ENCODE data around the gene ALG14.
"Not testable (repeated sequence)": the region's sequence is repeated elsewhere in the genome, so short reads cannot be mapped to it uniquely, and the experiment has no call there.

ALG14 gene

DNA sequence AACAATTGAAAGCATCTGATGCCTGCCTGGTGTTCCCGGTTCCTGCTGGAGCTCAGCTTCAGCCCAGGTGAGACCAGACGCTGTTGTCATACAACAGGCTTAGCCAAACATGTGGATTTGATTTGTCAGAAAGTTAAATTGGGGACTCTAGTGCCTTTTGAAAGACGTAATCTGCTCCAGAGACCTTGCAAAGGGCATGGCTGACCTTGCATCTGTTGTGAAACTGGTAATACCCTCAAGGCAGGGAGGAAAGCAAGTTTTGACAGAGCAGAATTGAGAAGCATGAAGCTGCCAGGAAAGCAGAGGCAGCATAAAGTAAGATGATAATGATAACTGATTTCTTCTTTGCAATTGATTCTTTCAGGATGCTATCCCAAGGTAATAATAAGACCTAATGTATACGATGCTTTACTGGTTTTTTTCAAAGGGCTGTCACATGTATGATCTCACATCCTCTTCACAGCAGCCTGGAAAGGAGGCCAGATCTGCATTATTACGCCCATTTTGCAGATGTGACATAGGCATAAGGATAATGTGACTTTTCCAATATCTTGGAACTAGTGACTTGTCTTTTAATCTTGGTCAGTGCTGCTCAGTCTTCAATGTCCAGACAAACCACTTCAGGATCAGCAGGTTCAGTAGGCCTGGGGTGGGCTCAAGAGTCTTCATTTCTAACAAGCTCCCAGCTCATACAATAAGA is 121.1 kb downstream of the ALG14 start:
- DNase-seq: no peak

DNA sequence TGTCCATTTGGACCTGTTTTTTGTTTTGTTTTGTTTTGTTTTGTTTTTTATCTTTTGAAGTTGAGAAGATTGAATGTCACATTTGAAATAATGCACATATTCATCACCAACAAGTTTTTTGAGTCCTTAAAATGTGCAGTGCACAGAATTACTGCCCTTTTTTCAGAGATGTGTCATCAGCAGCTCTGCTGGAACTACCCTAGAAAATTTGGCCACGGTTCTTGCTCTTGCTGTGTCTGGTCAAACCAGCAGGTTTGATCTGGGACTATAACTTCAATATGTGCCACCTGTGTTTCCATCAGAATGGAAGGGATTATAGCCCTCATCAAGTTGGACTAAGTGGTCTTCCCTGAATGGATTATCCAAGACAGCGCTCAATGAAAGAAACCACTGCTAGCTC is 121.7 kb downstream of the ALG14 start:
- DNase-seq: no peak

DNA sequence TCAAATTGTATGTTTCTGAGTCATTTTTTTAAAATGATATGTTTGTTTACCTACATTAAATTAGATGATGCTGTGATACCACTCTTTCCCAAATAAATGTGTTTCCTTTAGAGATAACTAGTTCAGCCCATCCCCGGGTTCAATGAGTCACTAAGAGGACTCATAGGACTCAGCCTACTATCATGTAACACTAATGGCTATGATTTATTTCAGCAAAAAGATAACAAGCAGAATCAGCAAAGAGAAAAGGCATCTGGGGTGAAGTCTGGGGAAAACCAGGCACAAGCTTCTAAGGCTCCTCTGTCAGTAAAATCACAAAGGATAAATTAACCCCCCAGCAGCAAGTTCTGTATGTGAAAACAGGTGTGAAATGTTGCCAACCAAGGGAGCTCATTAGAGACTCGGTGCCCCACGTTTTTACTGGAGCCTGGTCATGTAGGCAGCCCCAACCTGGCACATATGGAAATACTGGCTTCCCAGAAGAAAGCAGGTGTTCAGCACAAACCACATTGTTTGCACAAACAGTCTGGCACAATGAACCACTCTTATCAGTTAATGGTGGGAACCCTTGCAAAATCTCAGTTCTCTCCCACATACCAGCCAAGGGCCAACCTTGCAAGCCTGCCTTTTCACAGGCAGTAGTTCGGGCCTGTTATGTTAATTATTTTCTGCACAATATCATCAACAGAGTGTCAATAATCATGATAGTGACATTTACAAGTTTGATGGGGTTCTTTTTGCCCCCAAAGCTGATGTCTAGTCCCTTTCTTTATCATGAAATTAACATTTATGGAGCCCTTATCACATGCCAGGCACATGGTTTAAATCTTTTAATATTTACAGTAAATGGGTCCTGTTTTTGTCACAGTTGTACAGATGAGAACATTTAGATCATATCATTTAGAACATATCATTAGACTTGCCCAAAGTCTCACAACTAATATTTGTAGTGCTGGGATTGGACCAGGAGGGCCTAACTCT is 122.8 kb downstream of the ALG14 start:
- peak; percentile 73 for DNase-seq

DNA sequence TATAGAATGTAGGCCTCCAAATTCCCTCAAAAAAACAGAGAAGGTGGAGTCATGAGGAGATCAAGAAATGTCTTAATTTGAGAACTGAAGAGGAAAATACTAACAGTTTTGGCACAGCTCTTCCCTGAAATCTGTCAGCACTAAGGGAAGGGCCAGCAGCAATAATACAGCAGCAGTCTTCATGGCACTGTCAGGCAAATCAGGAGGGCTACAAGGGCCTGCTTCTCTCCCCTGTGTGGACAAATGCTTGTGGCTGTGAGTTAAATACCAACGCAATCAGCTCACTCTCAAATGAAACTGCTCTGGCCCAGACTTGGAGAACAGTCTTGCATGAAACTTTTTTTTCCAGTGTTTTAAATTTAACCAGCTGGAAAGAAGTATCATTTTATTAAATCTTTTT is 125.3 kb downstream of the ALG14 start:
- DNase-seq: no peak

DNA sequence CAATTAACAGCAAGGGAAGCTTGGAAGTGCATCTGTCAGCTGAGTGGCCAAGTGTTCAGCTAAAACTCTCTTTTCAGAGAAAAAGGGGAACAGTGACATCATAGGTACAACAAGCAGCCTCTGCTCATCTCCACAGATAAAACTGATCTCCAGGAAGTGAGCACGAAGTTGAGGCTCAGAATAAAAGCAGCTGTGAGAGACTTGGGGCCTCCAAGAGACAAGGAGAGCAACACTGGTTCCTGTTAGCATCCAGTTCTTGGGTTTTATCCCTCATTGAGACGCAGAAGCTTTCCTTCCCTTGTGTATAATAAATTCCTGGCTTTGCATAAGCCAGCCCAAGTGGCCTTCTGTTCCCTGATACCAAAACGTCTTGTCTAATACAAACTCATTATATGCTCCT is 125.9 kb downstream of the ALG14 start:
- DNase-seq: no peak

DNA sequence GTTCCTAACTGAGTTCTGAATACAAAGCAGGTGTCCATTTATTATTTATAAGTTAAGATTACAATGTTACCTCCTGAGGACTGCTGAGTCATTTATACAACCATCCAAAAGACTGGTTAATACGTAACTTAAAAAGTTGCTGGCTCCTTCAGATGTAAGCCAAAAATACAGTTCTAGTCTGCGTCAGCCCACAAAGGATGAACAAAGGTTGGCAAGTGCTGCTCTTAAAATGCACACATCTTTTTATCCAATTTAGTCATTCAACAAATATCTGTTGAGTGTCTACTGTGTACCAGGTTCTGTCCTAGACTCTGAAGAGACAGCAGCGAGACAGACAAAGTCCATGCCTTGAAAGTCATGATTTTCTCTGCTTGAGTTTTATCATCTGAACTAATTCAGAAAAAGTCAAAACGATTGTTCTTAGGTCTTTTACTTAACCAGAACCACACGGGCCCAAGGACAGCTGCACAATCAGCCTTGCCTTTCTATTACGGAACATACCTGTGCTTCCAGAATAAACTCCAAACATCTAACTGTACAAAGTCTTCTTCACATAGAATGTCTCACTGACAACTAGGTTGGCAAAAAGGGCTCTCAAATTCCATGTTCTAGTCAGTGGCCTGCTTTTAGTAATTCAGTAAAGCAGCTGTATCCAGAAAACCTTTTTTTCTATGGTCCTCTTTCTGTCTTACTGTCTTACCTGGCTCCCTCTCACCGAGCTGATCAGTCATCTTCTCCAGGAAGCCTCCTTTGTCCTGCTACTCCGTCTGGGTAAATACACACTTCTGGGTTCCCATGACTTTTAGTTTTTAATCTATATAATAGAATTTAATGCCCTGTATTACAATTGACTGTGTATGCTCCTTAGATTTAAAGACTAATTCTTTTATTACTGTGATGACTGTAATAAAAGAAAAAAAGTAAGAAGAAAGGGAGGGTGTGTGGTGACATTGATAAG is 130.3 kb downstream of the ALG14 start:
- DNase-seq: no peak

DNA sequence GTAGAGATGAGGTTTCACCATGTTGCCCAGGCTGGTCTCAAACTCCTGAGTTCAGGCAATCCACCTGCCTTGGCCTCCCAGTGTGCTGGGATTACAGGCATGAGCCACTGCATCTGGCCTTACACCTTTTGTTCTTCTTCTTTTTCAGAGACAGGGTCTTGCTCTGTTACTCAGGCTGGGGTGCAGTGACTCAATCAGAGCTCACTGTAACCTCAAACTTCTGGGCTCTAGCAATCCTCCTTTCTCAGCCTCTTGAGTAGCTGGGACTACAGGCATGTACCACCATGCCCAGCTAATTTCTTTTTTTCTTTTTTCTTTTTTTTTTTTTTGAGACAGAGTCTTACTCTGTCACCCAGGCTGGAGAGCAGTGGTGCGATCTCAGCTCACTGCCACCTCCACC is 131.3 kb downstream of the ALG14 start:
- DNase-seq: not testable (repeated sequence)

DNA sequence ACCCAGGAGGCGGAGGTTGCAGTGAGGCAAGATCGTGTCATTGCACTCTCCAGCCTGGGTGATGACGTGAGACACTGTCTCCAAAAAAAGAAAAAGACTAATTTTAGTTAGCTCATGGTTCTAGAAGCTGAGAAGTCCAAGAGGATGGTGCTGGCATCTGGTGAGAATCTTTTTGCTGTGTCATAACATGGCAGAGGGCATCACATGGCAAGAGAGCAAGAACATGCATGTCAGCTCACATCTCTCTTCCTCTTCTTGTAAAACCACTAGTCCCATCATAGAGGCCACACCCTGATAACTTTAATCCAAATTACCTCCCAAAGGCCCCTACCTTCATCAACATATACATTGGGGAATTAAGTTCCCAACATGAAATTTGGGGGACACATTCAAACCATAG is 132.0 kb downstream of the ALG14 start:
- DNase-seq: no peak

DNA sequence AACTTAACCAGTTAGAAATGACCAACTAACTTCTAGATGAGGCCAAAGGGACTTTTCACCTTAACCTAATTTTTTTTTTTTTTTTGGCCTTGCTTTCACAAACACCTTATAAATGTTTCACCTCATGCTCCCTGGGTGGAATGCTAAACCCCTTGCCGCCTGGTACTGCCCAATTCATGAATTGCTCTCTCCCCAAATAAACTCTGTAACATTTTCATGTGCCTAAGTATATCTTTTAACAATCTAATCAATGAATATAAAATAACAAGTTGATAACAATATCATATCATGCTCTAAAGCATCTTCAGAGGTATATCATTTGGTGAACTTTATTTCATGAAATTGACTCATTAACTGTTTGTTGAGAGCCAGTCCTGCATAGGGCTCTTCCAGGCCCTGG is 134.9 kb downstream of the ALG14 start:
- DNase-seq: no peak

DNA sequence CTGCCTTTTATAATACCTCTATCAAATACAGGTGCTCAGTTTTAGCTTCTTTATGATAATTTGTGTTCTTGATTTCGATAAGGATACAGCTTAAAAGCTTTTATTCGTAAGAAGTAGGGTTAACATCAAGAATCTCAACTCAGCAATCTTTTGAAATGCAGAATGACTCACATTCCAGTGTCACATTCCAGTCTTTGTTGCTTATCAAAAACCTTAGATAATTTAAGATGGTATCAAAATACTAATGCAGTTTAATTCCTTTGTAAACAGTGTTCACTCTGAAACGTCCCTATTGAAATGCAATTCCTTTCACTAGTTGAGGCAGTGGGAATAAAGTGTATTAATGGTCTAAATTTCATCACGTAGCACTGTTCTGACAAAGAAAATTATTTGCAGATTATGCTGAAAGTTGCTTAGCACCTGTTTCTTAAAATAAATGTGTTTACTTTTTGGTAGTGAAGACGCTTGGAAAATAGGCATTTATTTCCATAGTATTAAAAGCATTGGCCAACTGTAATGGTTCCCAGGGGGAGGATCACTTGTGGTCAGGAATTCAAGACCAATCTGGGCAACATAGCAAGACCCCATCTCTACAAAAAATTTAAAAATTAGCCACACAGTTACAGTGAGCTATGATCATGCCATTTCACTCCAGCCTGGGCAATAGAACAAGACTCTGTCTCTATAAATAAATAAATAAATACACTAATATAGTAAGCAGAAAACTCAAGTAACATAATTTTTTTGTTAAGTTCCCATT is 135.7 kb downstream of the ALG14 start:
- no peak for DNase-seq

DNA sequence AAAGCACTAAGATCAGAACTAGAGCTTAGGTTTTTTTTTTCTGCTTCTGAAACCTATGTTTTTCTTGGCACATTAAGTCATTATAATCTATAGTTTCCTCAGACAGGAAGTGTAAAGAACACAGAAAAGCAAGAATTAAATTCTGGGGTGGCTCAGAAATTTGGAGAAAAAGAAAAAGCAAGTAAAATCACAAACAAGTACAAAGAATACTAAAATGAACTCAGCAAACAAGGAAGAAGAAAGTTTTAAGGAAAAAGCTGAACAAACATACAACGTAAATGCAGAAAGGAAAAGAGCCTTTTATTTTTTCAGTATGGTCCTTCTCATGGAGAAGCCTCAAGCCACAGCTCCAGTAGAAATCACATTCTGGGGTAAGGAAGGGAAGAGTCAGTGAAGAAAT is 137.3 kb downstream of the ALG14 start:
- no peak for DNase-seq

DNA sequence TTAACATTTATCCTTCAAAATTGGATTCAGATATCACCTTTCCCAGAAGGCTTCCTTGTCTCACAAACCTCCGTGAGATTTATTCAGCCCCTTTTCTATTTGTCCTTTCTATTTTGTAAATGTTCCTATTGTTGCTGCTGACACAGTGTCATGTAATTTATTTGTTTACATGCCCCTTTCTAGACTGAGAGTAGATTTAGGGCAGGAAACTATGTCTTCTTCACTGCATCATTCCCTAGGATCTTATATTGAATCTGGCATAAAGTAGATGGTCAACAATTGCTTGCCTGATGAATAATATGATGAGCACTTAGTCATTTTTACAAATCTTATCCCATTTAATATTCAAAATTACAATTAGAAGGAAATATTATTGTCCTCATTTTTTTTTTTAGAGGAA is 137.7 kb downstream of the ALG14 start:
- no peak for DNase-seq

DNA sequence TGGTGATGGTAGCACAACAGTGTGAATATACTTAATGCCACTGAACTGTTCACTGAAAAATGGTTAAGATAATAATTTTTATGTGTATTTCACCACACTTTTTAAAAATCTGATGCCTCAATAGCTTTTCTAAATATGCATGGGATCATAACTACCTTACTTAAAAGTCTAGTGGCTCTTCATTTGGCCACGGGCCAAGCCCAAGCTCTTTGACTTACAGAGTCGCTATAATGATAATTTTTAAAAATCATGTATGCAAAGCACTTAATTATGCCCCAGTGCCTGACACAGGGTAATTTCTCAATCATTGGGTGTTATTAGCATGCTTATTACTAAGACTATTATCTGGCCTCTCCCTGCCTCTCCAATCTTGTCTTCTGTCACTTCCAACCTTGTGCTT is 138.2 kb downstream of the ALG14 start:
- DNase-seq: peak; percentile 50

DNA sequence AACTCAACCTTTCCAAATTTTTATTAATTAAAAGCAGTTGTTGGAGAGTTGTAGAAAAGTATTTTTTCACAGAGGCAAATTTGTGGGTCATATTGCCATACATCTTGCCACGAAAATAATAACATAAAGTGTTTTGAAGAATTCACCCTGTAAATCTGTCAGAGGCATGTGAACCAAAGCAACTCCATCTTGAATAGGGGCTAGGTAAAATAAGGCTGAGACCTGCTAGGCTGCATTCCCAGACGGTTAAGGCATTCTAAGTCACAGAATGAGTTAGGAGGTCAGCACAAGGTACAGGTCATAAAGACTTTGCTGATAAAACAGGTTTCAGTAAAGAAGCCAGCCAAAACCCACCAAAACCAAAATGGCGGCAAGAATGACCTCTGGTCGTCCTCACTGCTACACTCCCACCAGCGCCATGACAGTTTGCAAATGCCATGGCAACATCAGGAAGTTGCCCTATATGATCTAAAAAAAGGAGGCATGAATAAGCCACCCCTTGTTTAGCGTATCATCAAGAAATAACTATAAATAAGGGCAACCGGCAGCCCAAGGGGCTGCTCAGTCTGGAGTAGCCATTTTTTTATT is 141.4 kb downstream of the ALG14 start:
- DNase-seq: no peak

DNA sequence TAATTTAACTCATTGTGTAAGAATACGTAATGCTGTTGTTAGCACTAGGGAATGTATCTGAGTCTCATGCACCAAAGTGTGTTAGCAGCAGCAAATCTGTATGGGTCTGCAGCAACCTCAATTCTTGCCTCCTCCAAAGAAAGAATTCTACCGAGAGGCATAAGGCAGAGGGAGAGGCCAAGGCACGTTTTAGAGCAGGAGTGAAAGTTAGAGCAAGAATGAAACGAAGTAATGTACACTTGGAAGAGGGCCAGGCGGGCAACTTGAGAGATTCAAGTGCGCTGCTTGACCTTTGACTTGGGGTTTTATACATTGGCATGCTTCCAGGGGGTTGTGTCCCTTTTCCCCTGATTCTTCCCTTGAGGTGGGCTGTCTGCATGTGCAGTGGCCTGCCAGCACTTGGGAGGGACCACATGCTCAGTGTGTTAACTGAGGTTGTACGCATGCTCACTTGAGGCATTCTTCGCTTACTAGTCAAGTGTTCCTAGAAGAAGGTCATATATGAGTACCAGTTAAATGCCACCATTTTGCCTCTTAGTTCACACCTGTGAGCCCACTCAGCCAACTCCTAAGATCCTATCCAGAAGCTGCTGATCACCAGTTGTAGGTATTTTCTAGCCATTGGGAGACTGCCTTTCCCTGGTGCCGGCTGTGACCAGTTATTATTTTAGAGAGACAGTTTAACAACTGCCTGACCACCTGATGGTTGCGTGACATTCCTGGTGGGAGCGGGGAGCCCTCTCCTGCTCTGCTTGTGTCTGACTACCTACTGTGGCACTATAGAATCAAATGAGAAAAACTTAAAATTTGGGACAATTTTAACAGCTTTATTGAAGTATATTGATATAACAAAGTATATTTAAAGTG is 143.2 kb downstream of the ALG14 start:
- no peak for DNase-seq

DNA sequence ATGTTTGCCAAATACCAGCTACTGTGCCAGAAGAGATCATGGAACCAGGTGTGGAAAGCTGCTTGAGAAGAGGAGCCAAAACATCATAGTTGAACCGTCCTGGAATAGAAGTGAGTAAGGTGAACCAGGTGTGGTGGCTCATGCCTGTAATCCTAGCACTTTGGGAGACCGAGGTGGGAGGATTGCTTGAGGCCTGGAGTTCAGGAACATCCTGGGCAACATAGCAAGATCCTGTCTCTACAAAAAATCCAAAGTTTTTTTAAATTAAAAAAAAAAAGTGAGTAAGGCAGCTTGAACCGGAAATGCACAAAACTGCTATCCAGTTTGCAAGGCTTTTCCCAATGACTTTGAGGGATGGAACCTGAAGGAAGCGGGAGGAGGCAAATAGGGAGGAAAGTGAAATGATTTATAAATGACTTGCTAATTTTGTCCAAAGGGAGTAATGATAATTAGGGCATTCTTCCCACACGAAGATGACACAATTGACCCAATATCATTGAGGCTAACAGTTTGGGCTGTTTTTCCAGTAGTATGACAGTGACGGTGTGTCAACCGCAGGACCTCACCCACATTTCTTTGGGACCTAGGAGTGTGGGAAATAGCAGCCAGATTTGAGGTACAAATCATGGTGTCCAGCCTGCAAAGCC is 144.3 kb downstream of the ALG14 start:
- no peak for DNase-seq

DNA sequence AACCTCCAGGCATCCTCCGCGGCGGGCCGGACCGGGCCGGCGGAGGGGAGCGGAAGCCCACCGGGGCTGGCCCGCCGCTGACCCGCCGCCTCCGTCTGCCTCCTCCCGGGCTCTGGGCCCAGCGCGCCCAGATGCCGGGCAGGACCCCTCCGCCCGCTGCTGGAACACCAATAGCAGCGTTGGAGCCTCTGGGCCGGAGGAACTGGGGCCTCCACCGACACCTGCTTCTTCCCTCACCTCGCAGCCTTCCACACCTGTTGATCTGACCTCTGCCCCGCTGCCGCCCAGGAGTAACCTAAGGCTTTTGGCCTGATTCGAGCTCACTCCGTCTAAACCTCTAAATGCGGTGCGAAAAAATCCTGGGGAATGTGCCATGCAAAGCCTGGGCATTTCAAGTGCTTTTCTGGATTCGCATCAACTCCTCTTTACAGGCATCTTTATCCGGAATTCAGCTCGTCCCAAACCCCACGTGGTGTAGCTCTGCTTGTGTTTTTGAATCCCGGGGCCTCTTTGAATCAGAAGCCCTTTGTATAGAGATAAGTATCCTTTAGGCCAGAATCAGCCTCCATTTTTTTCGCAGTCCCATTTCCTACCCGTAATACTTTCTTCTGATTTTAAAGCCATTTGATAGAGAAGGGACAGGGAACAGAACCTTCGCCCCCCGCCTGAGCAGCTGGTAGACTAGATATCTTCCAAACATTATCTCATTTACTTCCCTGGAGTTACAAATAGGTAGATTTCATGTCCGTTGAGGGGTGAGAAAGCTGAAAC is 145.2 kb downstream of the ALG14 start:
- peak; percentile 34 for DNase-seq

DNA sequence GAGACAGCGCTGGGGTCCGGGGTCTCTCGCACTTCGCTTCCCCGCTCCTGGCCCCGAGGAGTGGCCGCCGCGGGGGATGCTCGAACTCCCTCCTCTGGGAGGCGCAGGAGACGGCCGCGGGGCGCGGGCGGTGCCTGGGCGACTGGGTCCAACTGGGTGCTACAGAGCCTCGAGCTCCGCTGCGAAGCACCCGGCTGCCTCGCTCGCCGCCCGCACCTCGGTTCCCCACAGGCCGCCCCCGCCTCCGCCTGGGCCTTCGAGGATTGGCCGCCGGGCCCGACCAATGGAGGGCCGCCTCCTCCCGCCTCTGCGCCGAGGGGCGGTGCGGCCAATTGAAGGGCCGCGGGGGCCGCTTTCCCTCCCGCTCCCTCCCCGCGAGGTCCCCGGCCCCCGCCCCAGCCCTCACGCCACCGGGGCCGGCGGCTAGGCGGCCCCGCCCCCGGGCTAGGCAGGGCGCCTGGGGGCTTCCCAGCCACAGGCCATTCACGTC is 145.8 kb downstream of the ALG14 start, which contains the start of gene CNN3:
Gene CNN3 (minus strand): TSS at position 196 of the 490 bp plus-strand sequence. CDS start 216 bp downstream, outside the sequence.
- peak; percentile 90 for DNase-seq
